Measurements from ENCODE around the gene TAMALIN.

- TF ChIP-seq MAX (IDR thresholded peaks at IDR 0.05) (no peak), TEAD4 (IDR thresholded peaks at IDR 0.05) (no peak), EP300 (IDR thresholded peaks at IDR 0.05; ENCODE audit: borderline replicate concordance) (no peak), CREB1 (IDR thresholded peaks at IDR 0.05; ENCODE audit: low read depth) (no peak), RAD21 (IDR thresholded peaks at IDR 0.05; ENCODE audit: low read depth) (no peak), FOXM1 (IDR thresholded peaks at IDR 0.05; ENCODE audit: borderline replicate concordance, low read depth) (no peak), ZBTB7A (IDR thresholded peaks at IDR 0.05; ENCODE audit: low read depth) (no peak)
- TF ChIP-seq, protein P1, sequence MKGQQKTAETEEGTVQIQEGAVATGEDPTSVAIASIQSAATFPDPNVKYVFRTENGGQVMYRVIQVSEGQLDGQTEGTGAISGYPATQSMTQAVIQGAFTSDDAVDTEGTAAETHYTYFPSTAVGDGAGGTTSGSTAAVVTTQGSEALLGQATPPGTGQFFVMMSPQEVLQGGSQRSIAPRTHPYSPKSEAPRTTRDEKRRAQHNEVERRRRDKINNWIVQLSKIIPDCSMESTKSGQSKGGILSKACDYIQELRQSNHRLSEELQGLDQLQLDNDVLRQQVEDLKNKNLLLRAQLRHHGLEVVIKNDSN (IDR thresholded peaks at IDR 0.05) = no peak
- TF ChIP-seq, protein P2, sequence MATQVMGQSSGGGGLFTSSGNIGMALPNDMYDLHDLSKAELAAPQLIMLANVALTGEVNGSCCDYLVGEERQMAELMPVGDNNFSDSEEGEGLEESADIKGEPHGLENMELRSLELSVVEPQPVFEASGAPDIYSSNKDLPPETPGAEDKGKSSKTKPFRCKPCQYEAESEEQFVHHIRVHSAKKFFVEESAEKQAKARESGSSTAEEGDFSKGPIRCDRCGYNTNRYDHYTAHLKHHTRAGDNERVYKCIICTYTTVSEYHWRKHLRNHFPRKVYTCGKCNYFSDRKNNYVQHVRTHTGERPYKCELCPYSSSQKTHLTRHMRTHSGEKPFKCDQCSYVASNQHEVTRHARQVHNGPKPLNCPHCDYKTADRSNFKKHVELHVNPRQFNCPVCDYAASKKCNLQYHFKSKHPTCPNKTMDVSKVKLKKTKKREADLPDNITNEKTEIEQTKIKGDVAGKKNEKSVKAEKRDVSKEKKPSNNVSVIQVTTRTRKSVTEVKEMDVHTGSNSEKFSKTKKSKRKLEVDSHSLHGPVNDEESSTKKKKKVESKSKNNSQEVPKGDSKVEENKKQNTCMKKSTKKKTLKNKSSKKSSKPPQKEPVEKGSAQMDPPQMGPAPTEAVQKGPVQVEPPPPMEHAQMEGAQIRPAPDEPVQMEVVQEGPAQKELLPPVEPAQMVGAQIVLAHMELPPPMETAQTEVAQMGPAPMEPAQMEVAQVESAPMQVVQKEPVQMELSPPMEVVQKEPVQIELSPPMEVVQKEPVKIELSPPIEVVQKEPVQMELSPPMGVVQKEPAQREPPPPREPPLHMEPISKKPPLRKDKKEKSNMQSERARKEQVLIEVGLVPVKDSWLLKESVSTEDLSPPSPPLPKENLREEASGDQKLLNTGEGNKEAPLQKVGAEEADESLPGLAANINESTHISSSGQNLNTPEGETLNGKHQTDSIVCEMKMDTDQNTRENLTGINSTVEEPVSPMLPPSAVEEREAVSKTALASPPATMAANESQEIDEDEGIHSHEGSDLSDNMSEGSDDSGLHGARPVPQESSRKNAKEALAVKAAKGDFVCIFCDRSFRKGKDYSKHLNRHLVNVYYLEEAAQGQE (IDR thresholded peaks at IDR 0.05; ENCODE audit: low read depth) = no peak
Observed at GRCh38 chr12:51992246-51992645, 14.5 kb upstream of the TAMALIN start.
